HL-60/S4 treated with phorbol 12-myristate 13-acetate at 8.2 ng/mL for 4 days and 3 days (cell line): ENCODE results near the gene AGMO.

Experiments
- in situ Hi-C: fragments of 300-500 bp; cut with MboI; formaldehyde crosslinking; loops from 2 replicates; pipeline ENCODE4 v1.15.0; 2022; ENCODE audit warnings: low sequenced_read_pairs

Gene AGMO

DNA sequence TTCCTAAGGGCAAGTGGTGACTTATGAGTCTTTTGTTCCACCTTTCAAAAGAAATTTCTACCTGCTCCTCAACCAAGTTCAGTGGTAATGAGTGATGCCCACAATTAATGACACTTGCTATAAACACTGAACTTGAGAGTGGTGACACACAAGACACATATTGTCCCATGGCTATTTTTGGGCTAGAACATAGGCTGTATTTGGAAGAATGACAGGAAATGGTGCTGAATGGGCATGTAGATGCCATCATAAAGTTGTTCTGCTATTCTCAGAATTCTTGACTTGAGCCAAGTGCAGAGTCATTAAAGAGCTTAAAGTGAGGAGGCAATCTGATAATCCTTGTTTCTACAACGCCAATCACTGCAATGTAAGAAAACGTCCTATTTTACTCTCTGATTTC, 313.3 kb downstream of the AGMO start:
- in situ Hi-C loops = no loop called here

DNA sequence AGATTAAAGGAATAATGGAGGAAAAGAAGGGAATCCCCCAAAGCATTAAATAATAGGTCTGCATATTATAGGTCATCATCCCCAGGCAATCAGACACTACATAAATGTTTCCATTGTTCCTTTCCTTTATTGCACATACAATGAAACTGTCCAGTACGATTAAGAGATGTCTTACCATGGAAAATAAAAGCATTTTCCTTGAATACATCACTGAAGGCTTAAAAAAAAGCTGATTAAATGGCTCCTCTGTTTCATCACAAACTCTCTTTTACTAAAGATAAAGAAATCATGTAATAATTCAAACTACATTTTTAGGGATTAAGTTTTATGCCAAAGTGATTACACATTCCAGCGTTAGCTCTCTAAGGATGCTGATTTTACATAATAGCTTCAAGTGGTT, 316.0 kb downstream of the AGMO start:
- in situ Hi-C loops = no loop called here

DNA sequence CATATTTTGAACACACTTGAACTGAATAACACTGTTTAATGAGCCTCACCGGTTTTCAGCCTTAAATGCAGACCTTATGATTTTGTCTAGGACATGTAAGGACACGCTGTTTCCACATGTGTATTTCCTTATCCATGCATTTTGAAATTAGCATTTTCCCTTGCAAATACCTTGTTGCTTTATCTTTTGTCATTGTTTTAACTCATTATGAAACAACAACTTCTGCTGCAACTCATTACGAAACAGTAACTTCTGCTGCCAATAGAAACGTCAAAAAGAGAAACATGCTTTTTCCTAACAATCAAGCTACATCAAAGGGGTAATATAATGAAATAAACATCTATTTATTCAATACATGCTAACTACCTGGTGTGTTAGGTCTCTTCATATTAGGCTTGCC, 322.0 kb downstream of the AGMO start:
- in situ Hi-C loops = no loop called here

DNA sequence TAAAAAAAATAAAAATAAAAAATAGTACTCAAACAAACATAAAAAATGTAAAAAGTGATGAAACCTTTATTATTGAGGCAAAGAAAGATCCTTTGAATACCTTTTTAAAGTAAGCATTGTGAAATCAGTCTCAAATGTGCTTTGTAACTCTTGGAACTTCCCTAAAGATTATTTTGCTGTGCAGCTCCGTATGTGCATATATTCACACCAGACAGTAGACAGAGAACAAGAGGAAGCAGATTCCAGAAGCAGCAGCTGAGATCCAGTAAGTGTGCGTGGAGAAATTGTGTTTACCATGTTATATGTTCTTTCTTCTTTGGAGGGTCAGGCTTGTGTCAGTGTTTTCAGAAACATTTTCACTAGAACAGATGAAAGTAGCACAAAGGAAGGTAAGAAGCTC, 324.9 kb downstream of the AGMO start:
- in situ Hi-C loops = no loop called here

DNA sequence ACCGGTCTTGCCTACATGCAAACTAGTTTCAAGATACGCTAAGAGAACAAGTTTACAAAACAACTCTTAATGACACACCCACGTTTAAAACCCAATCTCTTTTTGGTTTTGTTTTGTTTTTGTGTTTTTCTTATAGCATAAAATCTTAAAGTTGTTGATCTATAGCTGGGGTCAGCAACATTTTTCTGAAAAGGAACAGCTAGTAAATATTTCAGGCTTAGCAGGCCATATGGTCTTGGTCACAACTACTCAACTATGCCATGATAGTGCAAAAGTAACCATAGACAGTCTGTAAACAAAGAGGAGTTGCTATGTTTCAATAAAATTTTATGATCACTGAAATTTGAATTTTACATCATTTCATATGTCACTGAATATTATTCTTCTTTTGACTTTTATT, 327.4 kb downstream of the AGMO start:
- in situ Hi-C loops = no loop called here

DNA sequence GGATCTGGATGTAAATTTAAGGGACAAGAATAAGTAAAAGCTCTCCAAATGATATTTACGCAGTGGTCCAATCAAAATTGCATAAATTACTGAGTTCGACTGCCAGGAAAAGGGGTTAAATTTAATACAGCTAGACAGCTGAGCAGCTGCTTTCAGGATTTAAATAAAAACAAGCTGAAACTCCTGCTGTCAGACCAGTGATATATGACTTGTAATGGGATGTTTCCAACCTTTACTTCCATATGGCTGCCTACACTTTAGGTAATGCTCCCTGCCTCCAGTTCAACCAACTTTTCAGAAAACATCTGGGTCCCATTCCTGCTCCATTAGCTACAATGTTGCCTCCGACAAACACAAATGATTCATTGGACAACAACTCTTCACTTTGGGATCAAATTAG, 333.0 kb downstream of the AGMO start:
- in situ Hi-C loops = no loop called here

DNA sequence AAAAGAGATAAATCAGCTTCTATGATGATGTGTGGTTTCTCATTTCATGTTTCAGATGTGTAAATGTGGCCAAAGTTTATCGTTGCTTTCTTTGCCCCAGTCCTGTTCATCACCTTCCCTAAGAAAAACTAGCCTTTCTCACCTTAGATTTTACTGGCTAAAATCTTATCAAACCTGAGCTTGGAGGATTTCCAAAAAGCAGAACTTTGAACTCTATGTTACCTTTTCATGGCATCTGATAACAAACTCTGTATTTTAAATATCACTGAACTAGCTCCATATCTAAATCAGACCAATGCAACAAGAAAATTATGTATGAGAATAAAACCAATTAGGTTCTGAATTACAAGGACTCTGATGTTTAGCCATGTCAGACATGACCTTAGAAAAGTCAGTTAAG, 335.8 kb downstream of the AGMO start:
- in situ Hi-C loops = no loop called here

DNA sequence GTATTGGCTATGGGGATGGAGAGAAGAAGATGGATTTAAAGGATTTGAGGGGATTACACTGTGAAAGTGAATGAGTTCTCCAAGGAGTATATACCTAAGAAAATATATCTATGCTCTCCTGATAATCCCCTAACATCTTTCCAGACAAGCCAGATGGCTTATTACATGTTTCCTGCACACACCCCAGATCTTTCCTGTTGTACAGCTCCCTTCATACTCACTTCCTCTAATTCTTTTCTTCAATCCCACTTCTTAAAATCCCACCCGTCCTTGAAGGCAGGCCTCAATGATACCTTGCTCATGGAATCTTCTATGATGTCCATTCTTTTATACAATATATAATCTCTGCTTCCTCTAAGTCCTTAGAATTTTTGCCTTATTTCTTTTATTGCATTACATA, 342.1 kb downstream of the AGMO start:
- in situ Hi-C loops = no loop called here

DNA sequence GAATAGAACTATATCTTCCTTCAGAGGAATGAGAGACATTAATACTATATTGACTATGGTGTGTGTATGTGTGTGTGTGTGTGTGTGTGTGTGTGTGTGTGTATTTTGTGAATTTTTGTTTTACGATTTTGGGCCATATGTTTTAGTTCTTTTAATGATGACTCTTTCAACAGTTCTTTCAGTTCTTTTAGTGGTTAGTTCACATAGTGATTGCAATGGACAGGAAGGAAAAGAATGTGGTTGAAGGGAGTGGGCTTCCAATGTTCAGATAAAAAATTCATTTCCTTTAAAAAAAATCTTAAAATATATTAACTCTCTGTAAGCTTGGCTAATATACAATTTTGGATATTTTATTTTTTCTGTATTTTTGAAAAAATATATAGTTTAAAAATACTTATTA, 343.6 kb downstream of the AGMO start:
- in situ Hi-C loops = no loop called here

DNA sequence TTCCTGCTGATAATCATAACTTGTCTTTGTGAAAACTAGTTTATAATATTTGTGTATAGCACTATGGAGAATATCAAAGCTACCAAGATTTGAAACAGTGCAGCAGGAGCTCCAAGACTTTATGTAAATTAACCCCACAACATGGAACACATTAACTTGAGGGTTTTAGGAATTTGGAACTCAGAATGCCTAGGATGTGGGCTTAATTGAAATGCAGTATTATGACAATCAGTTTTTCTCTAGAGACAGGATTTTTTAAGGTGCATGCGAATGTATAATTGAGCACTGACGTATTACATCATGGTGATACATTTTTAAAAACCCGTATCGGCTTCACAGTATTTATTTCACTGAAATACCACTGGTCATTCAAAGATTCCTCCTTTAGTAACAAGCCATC, 346.2 kb downstream of the AGMO start:
- in situ Hi-C loops = no loop called here

DNA sequence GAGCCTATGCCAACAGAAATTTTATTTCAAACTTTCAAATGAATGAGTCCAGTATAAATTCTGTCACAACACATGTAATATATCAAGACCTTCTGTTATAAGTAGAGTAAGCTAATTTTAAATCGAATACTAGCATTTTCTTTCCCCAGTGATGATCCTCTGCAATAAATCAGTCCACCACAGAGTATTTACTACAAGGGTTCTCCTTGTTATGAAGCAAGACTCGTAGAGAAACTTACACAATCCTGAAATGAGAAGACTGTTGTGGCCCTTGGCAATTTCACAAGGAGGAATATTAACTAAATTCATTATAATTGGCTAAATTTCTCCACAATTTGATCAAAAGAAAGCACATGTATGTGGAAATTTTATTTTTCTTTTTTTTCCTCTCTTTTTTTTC, 346.8 kb downstream of the AGMO start:
- in situ Hi-C loops = no loop called here

DNA sequence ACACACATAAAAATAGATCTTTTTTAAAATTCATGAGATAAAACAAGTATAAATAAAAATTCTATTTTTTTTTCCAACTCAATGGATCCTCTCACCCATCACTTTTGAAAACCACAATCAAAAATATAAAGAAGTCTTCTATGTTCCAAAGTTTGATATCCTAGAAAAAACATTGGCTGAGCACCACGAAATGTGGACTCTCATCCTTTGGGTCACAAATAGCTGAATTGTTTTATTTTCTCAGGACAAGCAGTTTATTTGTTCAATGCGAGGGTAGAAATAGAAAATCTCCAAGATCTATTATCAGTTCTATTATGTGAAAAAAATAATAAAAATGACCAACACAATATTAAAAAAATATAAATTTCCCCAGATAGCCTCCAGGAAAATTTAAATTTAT, 348.7 kb downstream of the AGMO start:
- in situ Hi-C loops = no loop called here

DNA sequence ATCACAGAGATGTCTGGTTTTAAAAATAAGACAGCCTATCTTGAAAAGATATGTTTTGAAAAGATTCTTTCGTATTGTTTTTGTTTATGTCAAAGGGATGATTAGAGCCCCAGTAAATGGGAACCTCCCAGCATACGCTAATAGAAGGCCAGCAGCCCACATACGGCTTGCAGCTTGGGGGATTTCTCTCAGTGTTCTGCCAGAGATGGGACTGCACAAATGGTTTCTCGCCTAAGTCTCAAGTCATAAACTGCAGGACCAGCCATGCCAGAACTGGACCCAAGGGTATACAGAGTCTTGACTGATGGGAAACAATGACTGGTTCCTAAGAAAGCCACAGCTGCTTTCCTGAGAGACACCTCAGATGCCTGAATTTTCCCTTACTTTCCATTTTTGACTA, 352.4 kb downstream of the AGMO start:
- in situ Hi-C loops = no loop called here

DNA sequence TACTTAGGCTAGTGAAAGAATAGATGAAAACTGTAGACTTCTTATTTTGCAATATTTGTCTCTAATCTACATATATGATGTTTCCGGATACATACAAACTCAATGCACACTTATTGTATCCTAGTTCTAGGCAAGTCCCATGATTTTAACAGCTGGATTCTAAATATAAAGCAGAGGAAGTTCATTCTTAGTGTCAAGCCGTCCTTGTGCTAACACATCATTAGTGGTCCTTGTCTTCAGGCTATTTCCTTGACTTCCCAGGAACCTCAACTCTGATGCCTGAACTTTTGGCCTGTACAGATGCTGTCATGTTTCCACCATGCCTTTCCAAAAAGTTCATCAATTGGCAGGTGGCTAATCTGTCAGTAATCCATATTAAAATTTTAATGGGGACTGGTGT, 357.4 kb downstream of the AGMO start:
- in situ Hi-C loops = no loop called here

DNA sequence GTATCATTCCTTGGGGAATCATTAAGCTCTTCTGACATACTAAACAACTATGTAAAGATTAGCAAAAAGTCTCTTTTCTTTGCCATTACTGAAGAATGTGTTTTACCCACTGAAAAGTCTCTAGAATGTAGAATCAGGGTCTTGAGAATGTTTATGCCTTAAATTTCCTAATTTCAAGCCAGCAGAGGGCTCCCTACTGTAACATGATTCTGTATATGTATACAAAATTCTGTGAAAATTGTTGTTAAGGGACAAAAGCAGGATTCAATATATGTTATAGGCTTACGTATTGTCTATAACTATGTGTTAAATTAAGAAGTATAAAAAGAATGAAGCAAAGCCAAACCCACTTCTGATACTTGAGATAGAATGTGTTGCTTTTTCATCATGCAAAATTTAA, 362.3 kb downstream of the AGMO start:
- in situ Hi-C loops = no loop called here

DNA sequence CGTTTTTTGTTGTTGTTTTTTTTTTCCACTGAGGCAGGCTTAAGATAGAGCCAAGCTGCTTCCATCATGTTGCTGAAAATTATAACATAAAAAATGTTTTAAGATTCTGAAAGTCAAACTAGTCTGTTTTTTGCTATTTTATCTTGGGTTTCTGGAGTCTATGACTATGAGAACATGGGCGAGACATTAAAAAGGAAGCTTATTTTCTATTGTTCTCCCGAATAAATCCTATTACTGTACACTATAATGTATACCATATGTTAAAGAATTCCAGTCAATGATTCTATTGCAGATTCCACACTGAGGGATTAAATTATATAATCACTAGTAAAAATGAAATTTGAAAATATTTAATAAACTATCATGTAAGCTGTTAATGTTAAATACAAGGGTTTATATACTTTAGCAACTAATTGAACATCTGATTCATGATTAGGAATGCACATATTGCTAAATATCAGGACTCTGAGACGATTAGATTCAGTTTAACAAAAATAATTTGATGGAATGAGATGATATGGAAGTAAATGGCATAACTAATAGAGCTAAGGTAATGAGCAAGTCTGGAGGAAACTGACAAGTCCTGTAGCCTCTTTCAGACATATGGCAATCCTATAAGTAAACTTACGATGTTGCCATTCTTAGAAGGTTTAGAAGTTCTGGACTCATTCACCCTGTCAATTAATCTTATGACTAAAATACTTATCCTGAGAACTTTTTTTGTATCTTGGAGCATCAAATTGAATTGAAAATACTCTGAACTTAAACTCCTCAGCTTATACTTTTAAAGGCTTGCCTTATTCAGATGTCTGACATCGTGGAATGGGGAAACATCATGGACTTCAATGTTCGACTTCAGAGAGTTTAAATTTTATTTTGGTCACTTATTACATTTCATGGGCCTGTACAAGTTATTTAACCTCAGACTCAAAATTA, 364.5 kb downstream of the AGMO start:
- in situ Hi-C loops = no loop called here

DNA sequence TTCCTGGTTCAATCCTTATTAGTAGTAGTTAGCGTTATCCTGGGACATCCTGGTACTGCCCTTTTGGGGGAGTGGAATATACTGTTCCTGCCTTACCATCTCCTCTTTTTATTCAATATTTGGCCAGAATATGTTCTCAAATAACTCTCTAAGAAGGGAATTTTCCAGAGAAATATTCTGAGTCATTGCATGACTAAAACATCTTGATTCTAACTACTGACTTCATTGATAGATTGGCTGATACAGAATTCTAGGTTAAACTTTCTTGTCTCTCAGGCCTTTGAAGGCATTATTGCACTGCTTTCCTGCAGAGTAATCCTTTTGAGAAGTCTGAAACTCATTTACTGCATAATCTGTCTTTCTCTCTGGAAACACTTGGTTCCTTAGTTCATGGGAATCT, 383.8 kb downstream of the AGMO start:
- in situ Hi-C loops = no loop called here

DNA sequence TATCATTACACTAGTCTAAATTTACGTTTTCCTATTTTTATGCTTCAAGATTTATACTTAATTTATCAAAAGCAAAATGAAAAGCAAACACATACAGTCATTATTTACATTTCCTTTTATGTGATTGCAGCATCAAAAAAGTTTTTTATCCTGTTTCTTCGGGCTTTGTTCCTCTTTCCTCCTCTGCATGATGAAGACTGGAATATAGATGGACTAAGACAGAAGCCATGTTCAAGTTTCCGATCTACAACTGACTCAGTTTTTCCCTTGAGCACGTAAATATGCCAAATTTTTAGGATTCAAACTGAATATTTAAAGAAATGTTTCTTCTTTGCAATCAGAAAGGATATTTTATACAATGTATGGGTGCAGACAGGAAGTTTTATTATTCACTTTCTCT, 385.7 kb downstream of the AGMO start:
- in situ Hi-C loops = no loop called here

DNA sequence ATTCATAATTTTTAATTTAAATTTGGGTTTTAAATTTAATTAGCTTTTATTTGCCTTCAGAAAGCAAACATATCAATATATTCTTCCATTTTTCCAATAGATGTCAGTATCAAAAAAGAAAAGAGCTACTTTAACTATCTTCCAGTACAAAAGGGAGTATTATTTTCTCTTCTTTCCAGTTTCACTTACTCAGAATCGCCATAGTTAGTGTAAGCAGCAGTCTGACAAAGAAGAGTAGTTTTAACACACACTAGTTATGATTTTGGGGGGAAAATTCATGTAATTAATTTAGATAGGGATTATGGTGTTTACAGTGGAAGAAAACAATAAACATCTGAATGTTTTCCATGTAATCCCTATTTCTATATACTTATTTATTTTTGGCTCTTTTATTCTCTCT, 386.7 kb downstream of the AGMO start:
- in situ Hi-C loops = no loop called here

DNA sequence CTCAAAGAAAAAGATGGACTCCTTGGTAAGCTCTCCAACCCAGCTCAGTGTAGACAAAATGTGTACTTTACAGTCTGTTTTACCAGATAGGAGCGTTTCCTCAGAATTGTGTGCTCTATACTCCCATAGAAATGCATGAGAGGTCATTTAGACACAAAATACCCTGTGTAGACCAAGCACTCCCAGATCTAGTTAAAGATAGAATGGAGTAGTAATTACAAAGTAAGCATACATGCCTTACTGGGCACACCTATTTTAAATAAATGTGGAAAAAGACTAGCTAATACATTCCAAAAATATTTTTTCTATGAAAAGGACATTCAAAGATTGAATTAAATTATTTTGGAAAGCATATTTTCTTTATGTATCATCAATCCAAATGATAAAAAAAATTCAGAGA, 387.3 kb downstream of the AGMO start:
- in situ Hi-C loops = no loop called here

DNA sequence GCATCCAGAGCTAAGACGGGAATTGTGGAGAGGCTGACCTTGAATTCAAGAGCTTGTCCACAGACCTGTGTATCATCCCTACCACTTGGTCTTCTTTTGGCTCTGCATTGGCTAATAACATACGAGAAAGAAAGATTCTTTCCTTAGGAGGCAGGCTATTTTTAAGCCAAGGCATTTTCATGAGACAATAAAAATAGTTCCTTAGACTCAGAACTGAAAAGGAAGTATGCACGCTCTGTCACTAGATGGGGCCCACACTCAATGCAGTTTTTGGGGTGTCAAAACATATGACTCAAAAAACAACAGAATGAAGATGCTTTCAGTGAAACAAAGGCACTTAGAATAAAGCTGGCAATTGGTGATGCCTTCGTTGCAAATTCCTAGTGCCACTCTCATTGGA, 393.3 kb downstream of the AGMO start:
- in situ Hi-C loops = no loop called here

DNA sequence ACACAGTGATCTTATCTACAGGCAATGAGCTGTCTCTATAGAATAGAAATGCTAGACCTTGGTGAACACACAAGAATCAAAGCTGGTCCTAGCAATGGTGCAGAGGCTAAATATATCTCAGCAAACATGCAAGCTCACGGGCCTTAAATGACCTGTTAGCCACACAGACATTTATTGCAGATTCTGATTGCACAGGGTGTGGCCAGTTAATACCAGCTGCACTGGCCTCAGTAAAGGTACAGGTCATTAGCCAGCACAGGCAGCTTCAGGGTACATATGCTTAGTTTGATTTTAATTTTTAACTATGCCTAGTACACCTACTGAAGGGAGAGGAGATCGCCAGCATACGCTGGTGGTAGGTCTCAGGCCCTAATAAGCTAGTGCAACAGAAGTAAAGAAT, 393.9 kb downstream of the AGMO start:
- in situ Hi-C loops = no loop called here

DNA sequence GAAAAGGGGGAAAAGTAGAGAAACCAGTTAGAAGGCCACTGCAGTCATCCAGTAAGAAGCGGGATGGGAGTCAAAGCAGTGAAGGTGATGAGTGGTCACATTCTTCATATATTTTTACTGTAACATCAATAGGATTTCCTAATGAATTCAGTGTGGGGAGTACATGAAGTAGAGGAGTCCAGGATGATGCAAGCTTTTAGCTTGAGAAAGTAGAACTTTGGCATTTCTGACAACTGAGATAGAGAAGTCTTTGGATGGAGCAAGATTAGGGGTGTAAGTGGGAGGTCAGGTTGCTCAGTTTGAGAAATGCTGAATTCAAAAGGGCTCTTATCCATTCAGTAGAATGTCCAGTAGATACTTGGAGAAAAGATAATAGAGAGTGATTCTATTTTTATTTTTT, 395.2 kb downstream of the AGMO start:
- in situ Hi-C loops = no loop called here
